K562 (cell line): ENCODE measurements around the gene UBE2H. TPM values are rescaled to one million over a fixed set of nuclear protein-coding genes. Genes with fewer than 3 reads are reported as not detected.

Experiments used
- ATAC-seq: fragments of 200-7000 bp; cut with Tn5 transposase; 3 replicates; pipeline ENCODE4 v1.9.1; 2020; ENCODE audit warnings: moderate library complexity
- BruUV-seq: library from RNA; stranded (reverse); fragments of 400-500 nt; replicated peaks from 2 replicates; lab custom pipeline; 2021; lab: Mats Ljungman, UMichigan
- CTCF ChIA-PET: fragments of 300-600 bp; formaldehyde crosslinking; extraction: SDS; loops from one replicate; lab custom pipeline; 2021; ENCODE audit warnings: low intra/inter-chr PET ratio; lab: Yijun Ruan, JAX
- POLR2A ChIA-PET: fragments of 300-600, 350-650 bp; sonication (Branson Sonifier 250); formaldehyde crosslinking; extraction: SDS; loops from one replicate; lab custom pipeline; 2021; ENCODE audit warnings: antibody characterized with exemption, inconsistent platforms; lab: Yijun Ruan, JAX
- DNase-seq, 4 experiments: peaks; one replicate each; pipeline versions ENCODE4 v3.0.0 to v3.0.0-alpha.2; 2011 to 2018; ENCODE audit warnings: low spot score in 3 of 4, mixed read lengths in 3 of 4; ENCODE audit errors: extremely low read depth in 1 of 4
- FAIRE-seq: peaks from 2 replicates; lab custom pipeline; 2011; peaks lifted over from hg19 to GRCh38; lab: Jason Lieb, UNC
- H2AFZ ChIP-seq: 2 replicates; pipeline ENCODE4 v1.6.0; 2011; ENCODE audit warnings: low read depth, low read length, control low read depth, inconsistent platforms
- H3K27ac ChIP-seq: fragments of 200-600 bp; 3 replicates; pipeline ENCODE4 v1.8.0; 2011; ENCODE audit warnings: low read depth, mild to moderate bottlenecking, control low read depth, inconsistent platforms, low read length, moderate library complexity, mixed read lengths; ENCODE audit errors: extremely low read depth
- H3K27me3 ChIP-seq, 2 experiments: fragments of 300-600 bp in 1 of 2; 2 replicates in 1 of 2; 3 replicates in 1 of 2; pipeline versions ENCODE4 v1.6.0 to v1.8.0; 2011; ENCODE audit warnings: inconsistent platforms in 2 of 2, low read length in 2 of 2, mild to moderate bottlenecking in 1 of 2, mixed read lengths in 1 of 2, moderate library complexity in 1 of 2; ENCODE audit not compliant: control insufficient read depth in 2 of 2, insufficient read depth in 2 of 2
- H3K36me3 ChIP-seq: fragments of 300-600 bp; 3 replicates; pipeline ENCODE4 v1.8.0; 2011; ENCODE audit warnings: mild to moderate bottlenecking, low read length, inconsistent platforms; ENCODE audit not compliant: control insufficient read depth, insufficient read depth
- H3K4me1 ChIP-seq, 2 experiments: fragments of 200-600 bp in 1 of 2; replicated peaks in 1 of 2; 2 replicates in 1 of 2; 3 replicates in 1 of 2; pipeline versions ENCODE4 v1.5.1 to v1.8.0; 2011; ENCODE audit warnings: inconsistent platforms in 2 of 2, low read length in 2 of 2, mild to moderate bottlenecking in 1 of 2, mixed read lengths in 1 of 2, moderate library complexity in 1 of 2; ENCODE audit not compliant: control insufficient read depth in 2 of 2, insufficient read depth in 2 of 2
- H3K4me2 ChIP-seq: 2 replicates; pipeline ENCODE4 v1.6.1; 2011; ENCODE audit warnings: low read length, control low read depth, inconsistent platforms, mixed read lengths; ENCODE audit not compliant: insufficient read depth
- H3K4me3 ChIP-seq: fragments of 200-600 bp; sonication (generic), shearing (Covaris generic); 2 replicates; pipeline ENCODE4 v1.5.1; 2016; ENCODE audit warnings: control low read depth, inconsistent platforms
- H3K79me2 ChIP-seq: fragments of 200-600 bp; 3 replicates; pipeline ENCODE4 v1.8.0; 2011; ENCODE audit warnings: low read length, inconsistent platforms; ENCODE audit not compliant: control insufficient read depth, insufficient read depth
- H3K9ac ChIP-seq, 2 experiments: 2 replicates each; pipeline versions ENCODE4 v1.6.0 to v1.6.1; 2011; ENCODE audit warnings: low read depth in 2 of 2, low read length in 2 of 2, control low read depth in 1 of 2, inconsistent platforms in 1 of 2, mild to moderate bottlenecking in 1 of 2, mixed read lengths in 1 of 2; ENCODE audit not compliant: insufficient read depth in 1 of 2
- H3K9me1 ChIP-seq: one replicate; pipeline ENCODE4 v1.6.0; 2011; ENCODE audit warnings: inconsistent platforms, mild to moderate bottlenecking, low read length, moderate library complexity; ENCODE audit not compliant: control insufficient read depth, insufficient read depth
- H3K9me3 ChIP-seq: replicated peaks from 2 replicates; pipeline ENCODE4 v1.5.1; 2011; ENCODE audit warnings: low read depth, low read length, inconsistent platforms; ENCODE audit not compliant: control insufficient read depth, insufficient read depth
- H4K20me1 ChIP-seq: replicated peaks from 2 replicates; pipeline ENCODE4 v1.6.1; 2011; ENCODE audit warnings: low read length, inconsistent platforms, mixed read lengths; ENCODE audit not compliant: control insufficient read depth, insufficient read depth
- JUNB ChIP-seq: fragments of 450-650 bp; formaldehyde crosslinking; conservative IDR thresholded peaks from 2 replicates; pipeline ENCODE4 v1.4.0; 2020; ENCODE audit warnings: mild to moderate bottlenecking
- ZBTB8A ChIP-seq: fragments of 450-650 bp; IDR thresholded peaks from 2 replicates; pipeline ENCODE4 v1.6.1; 2018; ENCODE audit warnings: mild to moderate bottlenecking, moderate library complexity; ENCODE audit not compliant: partially characterized antibody
- WGBS: fragments of 100-300 bp; shearing (Covaris generic); methylation state at CpG from one replicate; pipeline ENCODE4 v1.1.6; 2016; ENCODE audit warnings: low coverage, mixed read lengths; ENCODE audit not compliant: insufficient coverage; ENCODE audit errors: missing lambda C conversion rate; 5-methylcytosine and 5-hydroxymethylcytosine counted together
- in situ Hi-C: fragments of 300-500 bp; cut with MboI; formaldehyde crosslinking; loops from 4 replicates; pipeline ENCODE4 v1.15.0; 2018; ENCODE audit warnings: inconsistent platforms, mixed read lengths
- intact Hi-C: fragments of 100-400 bp; cut with micrococcal nuclease; formaldehyde crosslinking; loops from 2 replicates; pipeline ENCODE4 v1.14.2; 2022
- polyA plus RNA-seq, 8 experiments: library from polyadenylated mRNA; depleted of rRNA in 4 of 8; stranded (reverse) in 5 of 8; unstranded in 3 of 8; fragments of >200 nt; fragmentation: Nextera tagmentation in 2 of 8; fragmentation: Illumina TruSeq in 1 of 8; extraction: Ambion mirVana in 2 of 8; extraction: Trizol in 1 of 8; gene quantifications; 2 replicates each; pipeline versions ENCODE4 v1.2.1 to v1.2.3, GENCODE V29; 2011 to 2014; ENCODE audit warnings: inconsistent platforms in 1 of 8, missing spikeins in 1 of 8
- total RNA-seq, 7 experiments: library from RNA; depleted of rRNA in 6 of 7; stranded (reverse); fragments of >200 nt in 6 of 7; fragmentation: Illumina TruSeq in 2 of 7; extraction: Trizol in 2 of 7; gene quantifications; 2 replicates each; pipeline versions ENCODE4 v1.2.1 to v1.2.3, GENCODE V29; 2011 to 2021; ENCODE audit warnings: low replicate concordance in 1 of 7
- TF ChIP-seq, protein P1 (sequence below): fragments of 250-450 bp; sonication (Bioruptor Pico); IDR thresholded peaks from 2 replicates; pipeline ENCODE4 v1.8.0; 2022; ENCODE audit warnings: moderate library complexity, mild to moderate bottlenecking, inconsistent platforms
- TF ChIP-seq, protein P2 (sequence below), 2 experiments: fragments of 450-650 bp in 1 of 2; sonication (generic) in 1 of 2; formaldehyde crosslinking in 1 of 2; IDR thresholded peaks in 1 of 2; conservative IDR thresholded peaks in 1 of 2; 2 replicates each; pipeline versions ENCODE4 v1.6.1 to v1.8.1; 2016 to 2023; ENCODE audit warnings: mild to moderate bottlenecking in 2 of 2, moderate library complexity in 2 of 2, inconsistent platforms in 1 of 2, missing genetic modification reagents in 1 of 2

Gene UBE2H
- total and polyA plus RNA-seq, 9 of the 15 experiments (the other 6 are each of a cell fraction or from before 2014, with no cell fraction given) = 6.3 to 33.0 (median 13.3) TPM

- in situ Hi-C loops (no loop called here), intact Hi-C loops (no loop called here)
- Histone ChIP-seq H3K27me3 (no peaks in the 10 kb centered on the region), H3K9ac (no peak overlapping the region), H3K27ac (no peak overlapping the region), H3K9me1 (no peaks in the 10 kb centered on the region), H2AFZ (no peak overlapping the region), H3K79me2 (no peaks in the 10 kb centered on the region), H3K4me2 (no peak overlapping the region), H4K20me1 (no peaks in the 10 kb centered on the region), H3K36me3 (no peaks in the 10 kb centered on the region), H3K4me1 (peaks cover 0 to 22% of the 10 kb centered on the region in 2 experiments; a peak in 4 of 5 replicates), H3K4me3 (no peak overlapping the region), H3K9me3 (no peaks in the 10 kb centered on the region)
- BruUV-seq = no TSS peak
- ChIA-PET POLR2A (interaction anchor here (1.0 kb wide), 2 partner anchors 10 to 17 kb away, joined by 4 to 5 read pairs; no protein-coding TSS in a partner anchor), CTCF (no interaction called here)
- WGBS = 83% methylated on average over 5 of the region's 5 CpGs
- FAIRE-seq (no peak), ATAC-seq (no peak), DNase-seq (no peak)
- TF ChIP-seq, protein P1, sequence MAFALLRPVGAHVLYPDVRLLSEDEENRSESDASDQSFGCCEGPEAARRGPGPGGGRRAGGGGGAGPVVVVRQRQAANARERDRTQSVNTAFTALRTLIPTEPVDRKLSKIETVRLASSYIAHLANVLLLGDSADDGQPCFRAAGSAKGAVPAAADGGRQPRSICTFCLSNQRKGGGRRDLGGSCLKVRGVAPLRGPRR (CRISPR knock-in tag) = no peak
- TF ChIP-seq, protein P2, sequence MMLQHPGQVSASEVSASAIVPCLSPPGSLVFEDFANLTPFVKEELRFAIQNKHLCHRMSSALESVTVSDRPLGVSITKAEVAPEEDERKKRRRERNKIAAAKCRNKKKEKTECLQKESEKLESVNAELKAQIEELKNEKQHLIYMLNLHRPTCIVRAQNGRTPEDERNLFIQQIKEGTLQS (IDR thresholded peaks at IDR 0.05) = peak; percentile 39; the same call in 1 of the 2 replicates
- TF ChIP-seq, protein P2 (CRISPR knock-in tag; conservative IDR thresholded peaks at IDR 0.05) = no peak
- TF ChIP-seq JUNB (peak; percentile 36; the same call in 1 of the 2 replicates), ZBTB8A (no peak)
Observed at GRCh38 chr7:129872054-129872453, 80.7 kb downstream of the UBE2H start.
